ENCODE data around the gene NXNL1. TPM values are rescaled to one million over a fixed set of nuclear protein-coding genes. Genes with fewer than 3 reads are reported as not detected.
"Not testable (repeated sequence)": the region's sequence is repeated elsewhere in the genome, so short reads cannot be mapped to it uniquely, and the experiment has no call there.

NXNL1 gene
- total and polyA plus RNA-seq, 2 experiments from 2014 or later = not detected

DNA sequence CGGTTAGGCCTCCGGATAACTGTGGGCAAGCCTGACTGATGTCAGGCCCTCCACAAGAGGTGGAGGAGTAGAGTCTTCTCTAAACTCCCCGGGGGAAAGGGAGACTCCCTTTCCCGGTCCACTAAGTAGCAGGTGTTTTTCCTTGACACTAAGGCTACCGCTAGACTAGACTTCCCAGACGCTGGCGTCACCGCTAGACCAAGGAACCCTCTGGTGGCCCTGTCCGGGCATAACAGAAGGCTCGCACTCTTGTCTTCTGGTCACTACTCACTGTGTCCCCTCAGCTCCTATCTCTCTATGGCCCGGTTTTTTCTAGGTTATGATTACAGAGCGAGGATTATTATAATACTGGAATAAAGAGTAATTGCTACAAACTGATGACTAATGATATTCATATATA is 38.3 kb upstream of the NXNL1 start:
- H3K4me3 ChIP-seq; H3K36me3 ChIP-seq (ENCODE audit: insufficient read depth); H3K9me3 Mint-ChIP-seq; H3K4me3 Mint-ChIP-seq; DNase-seq (ENCODE audit: low spot score); H3K4me2 ChIP-seq; H3K79me2 ChIP-seq (replicated peaks; ENCODE audit: insufficient read depth); H4K20me1 ChIP-seq (replicated peaks; ENCODE audit: insufficient read depth); H3K27me3 ChIP-seq (ENCODE audit: insufficient read depth); H3K9me2 ChIP-seq (ENCODE audit: insufficient read depth); H3K27ac Mint-ChIP-seq; H3K36me3 Mint-ChIP-seq (ENCODE audit: low read depth); H2AFZ ChIP-seq; ATAC-seq; H3K27ac ChIP-seq (ENCODE audit: low read depth): not testable (repeated sequence)
- Mint-ChIP-seq H3K27me3 (ENCODE audit: insufficient read depth, low read depth, poor library complexity) (peaks cover 19% of the 10 kb centered on the region), H3K4me1 (peaks cover 24% of the 10 kb centered on the region)
- peaks cover 13% of the 10 kb centered on the region for H3K4me1 ChIP-seq (ENCODE audit: insufficient read depth)
- TF ChIP-seq, protein P1, sequence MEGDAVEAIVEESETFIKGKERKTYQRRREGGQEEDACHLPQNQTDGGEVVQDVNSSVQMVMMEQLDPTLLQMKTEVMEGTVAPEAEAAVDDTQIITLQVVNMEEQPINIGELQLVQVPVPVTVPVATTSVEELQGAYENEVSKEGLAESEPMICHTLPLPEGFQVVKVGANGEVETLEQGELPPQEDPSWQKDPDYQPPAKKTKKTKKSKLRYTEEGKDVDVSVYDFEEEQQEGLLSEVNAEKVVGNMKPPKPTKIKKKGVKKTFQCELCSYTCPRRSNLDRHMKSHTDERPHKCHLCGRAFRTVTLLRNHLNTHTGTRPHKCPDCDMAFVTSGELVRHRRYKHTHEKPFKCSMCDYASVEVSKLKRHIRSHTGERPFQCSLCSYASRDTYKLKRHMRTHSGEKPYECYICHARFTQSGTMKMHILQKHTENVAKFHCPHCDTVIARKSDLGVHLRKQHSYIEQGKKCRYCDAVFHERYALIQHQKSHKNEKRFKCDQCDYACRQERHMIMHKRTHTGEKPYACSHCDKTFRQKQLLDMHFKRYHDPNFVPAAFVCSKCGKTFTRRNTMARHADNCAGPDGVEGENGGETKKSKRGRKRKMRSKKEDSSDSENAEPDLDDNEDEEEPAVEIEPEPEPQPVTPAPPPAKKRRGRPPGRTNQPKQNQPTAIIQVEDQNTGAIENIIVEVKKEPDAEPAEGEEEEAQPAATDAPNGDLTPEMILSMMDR (conservative IDR thresholded peaks at IDR 0.05; ENCODE audit: low read depth in 2 of 2) = 0 out of 4 replicates have a peak, but pooled peaks of 1 of the 2 experiments have one; percentile 16
- peaks cover 16% of the 10 kb centered on the region for H3F3A ChIP-seq (replicated peaks; ENCODE audit: low read depth)

- peaks cover 15% of the 10 kb centered on the region for H3K27me3 Mint-ChIP-seq (ENCODE audit: insufficient read depth, low read depth, poor library complexity)
- ATAC-seq = peak; percentile 75
- H3K9me3 Mint-ChIP-seq = no peaks in the 10 kb centered on the region; the same call in 2 of the 3 replicates
- H3K9me2 ChIP-seq (ENCODE audit: insufficient read depth) = no peaks in the 10 kb centered on the region
- H3K4me3 Mint-ChIP-seq = peak overlapping the region; percentile 79
- peaks cover 16% of the 10 kb centered on the region for H3F3A ChIP-seq (replicated peaks; ENCODE audit: low read depth)
- peaks cover 24% of the 10 kb centered on the region for H3K4me1 Mint-ChIP-seq
- H3K4me1 ChIP-seq (ENCODE audit: insufficient read depth) = peaks cover 13% of the 10 kb centered on the region
- peaks cover 6% of the 10 kb centered on the region; the same call in 1 of the 2 replicates for H3K27me3 ChIP-seq (ENCODE audit: insufficient read depth)
- peak overlapping the region; percentile 65 for H3K4me3 ChIP-seq
- TF ChIP-seq ETS1 (IDR thresholded peaks at IDR 0.05) = 0 out of 2 replicates have a peak, but pooled peaks have one; percentile 28
- TF ChIP-seq POLR2AphosphoS5 (IDR thresholded peaks at IDR 0.05; ENCODE audit: low read depth) = 0 out of 2 replicates have a peak, but pooled peaks have one; percentile 39
- TF ChIP-seq, protein P1 (conservative IDR thresholded peaks at IDR 0.05; ENCODE audit: low read depth in 2 of 2) = 0 out of 4 replicates have a peak, but pooled peaks of 1 of the 2 experiments have one; percentile 10
- no peak for TF ChIP-seq ZNF331 (CRISPR knock-in tag; IDR thresholded peaks at IDR 0.05; ENCODE audit: low read depth)
- no peak for TF ChIP-seq EZH2 (IDR thresholded peaks at IDR 0.05; ENCODE audit: low read depth, unreplicated experiment)
- TF ChIP-seq NANOG (IDR thresholded peaks at IDR 0.05; ENCODE audit: borderline replicate concordance) = no peak
- DNase-seq (ENCODE audit: low spot score) = peak; percentile 84
- no peaks in the 10 kb centered on the region for H3K79me2 ChIP-seq (replicated peaks; ENCODE audit: insufficient read depth)
- no peak overlapping the region for H3K27ac ChIP-seq (ENCODE audit: low read depth)
- no peaks in the 10 kb centered on the region for H3K36me3 ChIP-seq (ENCODE audit: insufficient read depth)
- H3K27ac Mint-ChIP-seq = no peak overlapping the region
- no peaks in the 10 kb centered on the region for H4K20me1 ChIP-seq (replicated peaks; ENCODE audit: insufficient read depth)
- peak overlapping the region; percentile 85 for H3K4me2 ChIP-seq
- no peaks in the 10 kb centered on the region for H3K36me3 Mint-ChIP-seq (ENCODE audit: low read depth)
- peak overlapping the region; percentile 96 for H2AFZ ChIP-seq
Measured at GRCh38 chr19:17497149-17497798, 36.5 kb upstream of the NXNL1 start.
